ENCODE measurements around the gene SNAP25. TPM values are rescaled to one million over a fixed set of nuclear protein-coding genes. Genes with fewer than 3 reads are reported as not detected.

The SNAP25 gene
- total and polyA plus RNA-seq, 10 of the 15 experiments (the other 5 are each of a cell fraction or from before 2014, with no cell fraction given) = not detected

- in situ Hi-C loops (cut with MboI) = no loop called here
- no TSS peak for BruUV-seq (replicated peaks)
- FAIRE-seq = no peak
Observed at GRCh38 chr20:10192171-10192570, 26.5 kb upstream of the SNAP25 start.

DNA sequence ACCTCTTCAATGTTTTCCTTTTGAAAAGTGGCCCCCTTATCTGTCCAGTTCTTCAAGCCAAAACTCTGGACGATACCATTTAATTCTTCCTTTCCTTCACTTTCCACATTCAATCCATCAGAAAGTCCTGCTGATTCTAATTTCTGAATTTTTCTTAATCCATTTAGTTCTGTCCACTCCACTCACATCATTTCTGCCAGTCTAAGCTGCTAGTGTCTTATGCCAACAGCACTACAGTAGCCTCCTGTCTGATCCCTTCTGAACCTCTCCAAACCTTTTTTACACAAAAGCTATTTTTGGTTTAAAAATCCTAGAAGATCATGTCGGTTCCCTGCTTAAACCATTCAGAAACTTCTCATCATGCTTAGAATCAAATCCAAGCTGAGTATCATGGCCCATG, 24.5 kb upstream of the SNAP25 start:
- BruUV-seq (replicated peaks) = no TSS peak
- in situ Hi-C loops (cut with MboI) = no loop called here
- Histone ChIP-seq H3K4me2 (ENCODE audit: control insufficient read depth, insufficient read depth) (no peak overlapping the region), H3K36me3 (ENCODE audit: control insufficient read depth in 2 of 2, insufficient read depth in 2 of 2, low read length in 1 of 2) (no peaks in the 10 kb centered on the region), H3K27ac (ENCODE audit: control insufficient read depth, insufficient read depth) (no peak overlapping the region), H3K79me2 (ENCODE audit: control insufficient read depth, insufficient read depth, low read length) (no peaks in the 10 kb centered on the region), H3K4me3 (no peak overlapping the region), H3K27me3 (replicated peaks in 1 of 2; ENCODE audit: control insufficient read depth in 2 of 2, insufficient read depth in 2 of 2, low read length in 1 of 2) (no peaks in the 10 kb centered on the region), H4K20me1 (ENCODE audit: control insufficient read depth, insufficient read depth) (no peaks in the 10 kb centered on the region), H3K9me3 (replicated peaks; ENCODE audit: control insufficient read depth, insufficient read depth, low read length) (no peaks in the 10 kb centered on the region), H3K9ac (ENCODE audit: control insufficient read depth, insufficient read depth, low read length) (no peak overlapping the region), H3K4me1 (ENCODE audit: control insufficient read depth, insufficient read depth, low read length) (no peaks in the 10 kb centered on the region), H2AFZ (ENCODE audit: control insufficient read depth, low read depth, low read length) (no peak overlapping the region)
- intact Hi-C loops (cut with micrococcal nuclease; ENCODE audit: unreplicated experiment) = no loop called here
- ChIA-PET CTCF (no interaction called here), SMC1A (ENCODE audit: uncharacterized antibody, unreplicated experiment) (no interaction called here), POLR2A (no interaction called here), RAD21 (ENCODE audit: unreplicated experiment) (no interaction called here)
- TF ChIP-seq ZBTB4 (CRISPR knock-in tag; IDR thresholded peaks at IDR 0.05) = no peak
- TF ChIP-seq MEF2B (IDR thresholded peaks at IDR 0.05; ENCODE audit: partially characterized antibody, poor library complexity, severe bottlenecking) = no peak
- no peak for TF ChIP-seq FOS (IDR thresholded peaks at IDR 0.05; ENCODE audit: borderline replicate concordance, extremely low read depth, insufficient read length)
- TF ChIP-seq, protein P1, sequence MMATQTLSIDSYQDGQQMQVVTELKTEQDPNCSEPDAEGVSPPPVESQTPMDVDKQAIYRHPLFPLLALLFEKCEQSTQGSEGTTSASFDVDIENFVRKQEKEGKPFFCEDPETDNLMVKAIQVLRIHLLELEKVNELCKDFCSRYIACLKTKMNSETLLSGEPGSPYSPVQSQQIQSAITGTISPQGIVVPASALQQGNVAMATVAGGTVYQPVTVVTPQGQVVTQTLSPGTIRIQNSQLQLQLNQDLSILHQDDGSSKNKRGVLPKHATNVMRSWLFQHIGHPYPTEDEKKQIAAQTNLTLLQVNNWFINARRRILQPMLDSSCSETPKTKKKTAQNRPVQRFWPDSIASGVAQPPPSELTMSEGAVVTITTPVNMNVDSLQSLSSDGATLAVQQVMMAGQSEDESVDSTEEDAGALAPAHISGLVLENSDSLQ (IDR thresholded peaks at IDR 0.05) = no peak
- TF ChIP-seq CBX3 (IDR thresholded peaks at IDR 0.05; ENCODE audit: borderline replicate concordance, low read depth) = no peak
- TF ChIP-seq RFX5 (IDR thresholded peaks at IDR 0.05; ENCODE audit: low read depth, low read length) = no peak
- no peak for TF ChIP-seq E2F4 (IDR thresholded peaks at IDR 0.05; ENCODE audit: low read depth, low read length)
- no peak for TF ChIP-seq ZBED1 (IDR thresholded peaks at IDR 0.05; ENCODE audit: borderline replicate concordance)
- whole genome bisulfite sequencing (ENCODE audit: insufficient coverage, insufficient replicate concordance, low lambda C conversion rate, missing lambda C conversion rate) = 0% methylated on average over 2 of the region's 2 CpGs
- no peak for DNase-seq (ENCODE audit: low read depth, low spot score)
- no peak for FAIRE-seq
- ATAC-seq = no peak

More at GRCh38 chr20:10192171-10192570, 26.5 kb upstream of the SNAP25 start:
- RAD21 ChIA-PET (ENCODE audit: unreplicated experiment) = no interaction called here
- Histone ChIP-seq H3K36me3 (ENCODE audit: control insufficient read depth in 2 of 2, insufficient read depth in 2 of 2, low read length in 1 of 2) (no peaks in the 10 kb centered on the region), H4K20me1 (ENCODE audit: control insufficient read depth, insufficient read depth) (no peaks in the 10 kb centered on the region), H3K79me2 (ENCODE audit: control insufficient read depth, insufficient read depth, low read length) (no peaks in the 10 kb centered on the region), H3K4me3 (no peak overlapping the region), H3K27ac (ENCODE audit: control insufficient read depth, insufficient read depth) (no peak overlapping the region), H3K9ac (ENCODE audit: control insufficient read depth, insufficient read depth, low read length) (no peak overlapping the region), H2AFZ (ENCODE audit: control insufficient read depth, low read depth, low read length) (no peak overlapping the region), H3K4me1 (ENCODE audit: control insufficient read depth, insufficient read depth, low read length) (no peaks in the 10 kb centered on the region), H3K27me3 (replicated peaks in 1 of 2; ENCODE audit: control insufficient read depth in 2 of 2, insufficient read depth in 2 of 2, low read length in 1 of 2) (no peaks in the 10 kb centered on the region), H3K4me2 (ENCODE audit: control insufficient read depth, insufficient read depth) (no peak overlapping the region), H3K9me3 (replicated peaks; ENCODE audit: control insufficient read depth, insufficient read depth, low read length) (no peaks in the 10 kb centered on the region)
- intact Hi-C loops (cut with micrococcal nuclease; ENCODE audit: unreplicated experiment) = no loop called here
- SMC1A ChIA-PET (ENCODE audit: uncharacterized antibody, unreplicated experiment) = interaction anchor here (2.1 kb wide), 1 partner anchor 18 kb away, joined by 4 read pairs; no protein-coding TSS in a partner anchor
- ATAC-seq (no peak), DNase-seq (ENCODE audit: low read depth, low spot score) (no peak)
- CTCF ChIA-PET = no interaction called here
- POLR2A ChIA-PET = no interaction called here
- 0% methylated on average over 1 of the region's 1 CpG for WGBS (ENCODE audit: insufficient coverage, insufficient replicate concordance, low lambda C conversion rate, missing lambda C conversion rate)
- no peak for TF ChIP-seq ASH2L (IDR thresholded peaks at IDR 0.05; ENCODE audit: borderline replicate concordance, low read depth)
- TF ChIP-seq CREM (IDR thresholded peaks at IDR 0.05; ENCODE audit: low read depth) = no peak
- no peak for TF ChIP-seq NR2F1 (conservative IDR thresholded peaks at IDR 0.05)
